ENCODE measurements around the gene CLCN2.
"Not testable (repeated sequence)": the region's sequence is repeated elsewhere in the genome, so short reads cannot be mapped to it uniquely, and the experiment has no call there.

The CLCN2 gene

DNA sequence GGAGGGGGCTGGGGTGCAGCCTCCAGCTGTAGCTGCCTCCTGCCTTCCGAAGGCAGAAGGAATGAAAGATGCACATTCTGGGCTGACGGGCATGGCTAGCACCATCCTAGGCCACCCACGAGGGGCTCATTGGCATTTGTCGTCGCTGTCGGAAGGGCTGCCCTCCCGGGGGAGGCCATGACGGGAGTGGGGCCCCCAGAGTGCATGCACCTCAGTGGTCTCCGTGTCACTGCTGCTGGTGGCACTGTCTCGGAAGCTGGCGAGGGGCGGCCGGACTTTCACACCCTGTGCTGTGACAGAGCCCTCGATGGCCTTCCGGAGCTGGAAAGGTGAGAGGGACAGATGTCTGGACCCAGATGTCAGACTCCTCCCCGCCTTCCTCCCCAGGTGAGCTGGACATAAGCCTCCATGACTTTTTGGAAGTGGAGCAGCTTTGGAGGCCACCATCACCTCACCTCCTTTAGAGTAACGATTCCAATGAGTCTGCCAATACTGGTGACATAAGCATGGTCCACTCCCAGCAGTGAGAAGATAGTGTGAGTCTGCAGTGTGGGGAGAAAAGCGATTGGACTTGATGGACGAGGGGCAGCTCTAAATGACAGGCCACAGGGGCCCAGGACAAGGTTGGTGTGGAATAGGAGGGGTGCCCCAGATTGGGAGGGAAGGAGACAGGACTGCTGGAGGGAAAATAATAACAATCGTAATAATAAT is 14.8 kb downstream of the CLCN2 start:
- no peak overlapping the region for H3K4me3 ChIP-seq (ENCODE audit: control insufficient read depth, low read depth, low read length)
- DNase-seq (ENCODE audit: low read depth), result no peak
- TF ChIP-seq, protein P1, sequence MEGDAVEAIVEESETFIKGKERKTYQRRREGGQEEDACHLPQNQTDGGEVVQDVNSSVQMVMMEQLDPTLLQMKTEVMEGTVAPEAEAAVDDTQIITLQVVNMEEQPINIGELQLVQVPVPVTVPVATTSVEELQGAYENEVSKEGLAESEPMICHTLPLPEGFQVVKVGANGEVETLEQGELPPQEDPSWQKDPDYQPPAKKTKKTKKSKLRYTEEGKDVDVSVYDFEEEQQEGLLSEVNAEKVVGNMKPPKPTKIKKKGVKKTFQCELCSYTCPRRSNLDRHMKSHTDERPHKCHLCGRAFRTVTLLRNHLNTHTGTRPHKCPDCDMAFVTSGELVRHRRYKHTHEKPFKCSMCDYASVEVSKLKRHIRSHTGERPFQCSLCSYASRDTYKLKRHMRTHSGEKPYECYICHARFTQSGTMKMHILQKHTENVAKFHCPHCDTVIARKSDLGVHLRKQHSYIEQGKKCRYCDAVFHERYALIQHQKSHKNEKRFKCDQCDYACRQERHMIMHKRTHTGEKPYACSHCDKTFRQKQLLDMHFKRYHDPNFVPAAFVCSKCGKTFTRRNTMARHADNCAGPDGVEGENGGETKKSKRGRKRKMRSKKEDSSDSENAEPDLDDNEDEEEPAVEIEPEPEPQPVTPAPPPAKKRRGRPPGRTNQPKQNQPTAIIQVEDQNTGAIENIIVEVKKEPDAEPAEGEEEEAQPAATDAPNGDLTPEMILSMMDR (IDR thresholded peaks at IDR 0.05; ENCODE audit: control insufficient read depth, insufficient read depth, low read depth, low read length, missing control alignments), result no peak

DNA sequence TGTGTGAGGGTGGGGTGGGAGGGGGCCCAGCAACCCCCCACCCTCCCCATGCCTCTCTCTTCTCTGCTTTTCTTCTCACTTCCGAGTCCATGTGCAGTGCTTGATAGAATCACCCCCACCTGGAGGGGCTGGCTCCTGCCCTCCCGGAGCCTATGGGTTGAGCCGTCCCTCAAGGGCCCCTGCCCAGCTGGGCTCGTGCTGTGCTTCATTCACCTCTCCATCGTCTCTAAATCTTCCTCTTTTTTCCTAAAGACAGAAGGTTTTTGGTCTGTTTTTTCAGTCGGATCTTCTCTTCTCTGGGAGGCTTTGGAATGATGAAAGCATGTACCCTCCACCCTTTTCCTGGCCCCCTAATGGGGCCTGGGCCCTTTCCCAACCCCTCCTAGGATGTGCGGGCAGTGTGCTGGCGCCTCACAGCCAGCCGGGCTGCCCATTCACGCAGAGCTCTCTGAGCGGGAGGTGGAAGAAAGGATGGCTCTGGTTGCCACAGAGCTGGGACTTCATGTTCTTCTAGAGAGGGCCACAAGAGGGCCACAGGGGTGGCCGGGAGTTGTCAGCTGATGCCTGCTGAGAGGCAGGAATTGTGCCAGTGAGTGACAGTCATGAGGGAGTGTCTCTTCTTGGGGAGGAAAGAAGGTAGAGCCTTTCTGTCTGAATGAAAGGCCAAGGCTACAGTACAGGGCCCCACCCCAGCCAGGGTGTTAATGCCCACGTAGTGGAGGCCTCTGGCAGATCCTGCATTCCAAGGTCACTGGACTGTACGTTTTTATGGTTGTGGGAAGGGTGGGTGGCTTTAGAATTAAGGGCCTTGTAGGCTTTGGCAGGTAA is 15.9 kb downstream of the CLCN2 start:
- H3K4me3 ChIP-seq (ENCODE audit: control insufficient read depth, low read depth, low read length), result no peak overlapping the region
- TF ChIP-seq, protein P1 (IDR thresholded peaks at IDR 0.05; ENCODE audit: control insufficient read depth, insufficient read depth, low read depth, low read length, missing control alignments), result peak; percentile 54
- no peak for DNase-seq (ENCODE audit: low read depth)

DNA sequence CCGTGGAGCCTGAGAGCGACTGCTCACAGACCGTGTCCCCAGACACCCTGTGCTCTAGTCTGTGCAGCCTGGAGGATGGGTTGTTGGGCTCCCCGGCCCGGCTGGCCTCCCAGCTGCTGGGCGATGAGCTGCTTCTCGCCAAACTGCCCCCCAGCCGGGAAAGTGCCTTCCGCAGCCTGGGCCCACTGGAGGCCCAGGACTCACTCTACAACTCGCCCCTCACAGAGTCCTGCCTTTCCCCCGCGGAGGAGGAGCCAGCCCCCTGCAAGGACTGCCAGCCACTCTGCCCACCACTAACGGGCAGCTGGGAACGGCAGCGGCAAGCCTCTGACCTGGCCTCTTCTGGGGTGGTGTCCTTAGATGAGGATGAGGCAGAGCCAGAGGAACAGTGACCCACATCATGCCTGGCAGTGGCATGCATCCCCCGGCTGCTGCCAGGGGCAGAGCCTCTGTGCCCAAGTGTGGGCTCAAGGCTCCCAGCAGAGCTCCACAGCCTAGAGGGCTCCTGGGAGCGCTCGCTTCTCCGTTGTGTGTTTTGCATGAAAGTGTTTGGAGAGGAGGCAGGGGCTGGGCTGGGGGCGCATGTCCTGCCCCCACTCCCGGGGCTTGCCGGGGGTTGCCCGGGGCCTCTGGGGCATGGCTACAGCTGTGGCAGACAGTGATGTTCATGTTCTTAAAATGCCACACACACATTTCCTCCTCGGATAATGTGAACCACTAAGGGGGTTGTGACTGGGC is 16.7 kb downstream of the CLCN2 start:
- no peak for DNase-seq (ENCODE audit: low read depth)
- H3K4me3 ChIP-seq (ENCODE audit: control insufficient read depth, low read depth, low read length), result no peak overlapping the region
- TF ChIP-seq, protein P1 (IDR thresholded peaks at IDR 0.05; ENCODE audit: control insufficient read depth, insufficient read depth, low read depth, low read length, missing control alignments), result no peak

DNA sequence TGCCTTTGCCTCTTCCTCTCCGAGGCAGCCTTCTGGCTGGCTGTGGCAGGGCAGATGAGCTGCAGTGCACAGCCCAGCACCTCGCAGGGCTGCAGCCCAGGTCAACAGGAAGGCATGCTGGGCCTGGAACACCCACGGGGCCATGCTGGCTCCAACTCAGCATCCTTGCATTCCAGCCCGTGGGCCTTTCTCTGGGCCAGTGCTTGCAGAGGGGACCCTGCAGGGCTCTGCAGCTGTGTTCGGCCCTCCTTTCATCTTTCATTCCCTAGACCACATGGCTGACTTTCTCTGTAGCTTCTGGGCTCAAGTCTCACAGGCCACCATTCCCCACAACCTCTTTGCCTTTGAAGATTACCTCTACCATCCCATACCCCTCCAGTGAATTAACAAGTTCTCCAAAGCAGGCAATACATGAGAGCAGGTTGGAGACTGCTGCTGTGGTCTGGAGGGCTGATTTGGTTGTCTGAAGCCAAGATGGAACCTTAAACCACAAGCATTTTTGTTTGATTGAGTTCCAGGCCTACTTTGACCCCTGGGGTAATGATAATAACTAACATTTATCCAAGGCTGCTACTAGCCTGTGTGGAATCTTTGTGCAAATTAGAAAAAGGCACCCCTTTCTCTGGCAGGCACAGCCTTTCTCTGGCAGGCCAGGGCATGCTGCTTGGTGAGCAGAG is 18.1 kb downstream of the CLCN2 start:
- H3K4me3 ChIP-seq (ENCODE audit: control insufficient read depth, low read depth, low read length), result no peak overlapping the region
- TF ChIP-seq, protein P1 (IDR thresholded peaks at IDR 0.05; ENCODE audit: control insufficient read depth, insufficient read depth, low read depth, low read length, missing control alignments), result no peak
- no peak for DNase-seq (ENCODE audit: low read depth)

DNA sequence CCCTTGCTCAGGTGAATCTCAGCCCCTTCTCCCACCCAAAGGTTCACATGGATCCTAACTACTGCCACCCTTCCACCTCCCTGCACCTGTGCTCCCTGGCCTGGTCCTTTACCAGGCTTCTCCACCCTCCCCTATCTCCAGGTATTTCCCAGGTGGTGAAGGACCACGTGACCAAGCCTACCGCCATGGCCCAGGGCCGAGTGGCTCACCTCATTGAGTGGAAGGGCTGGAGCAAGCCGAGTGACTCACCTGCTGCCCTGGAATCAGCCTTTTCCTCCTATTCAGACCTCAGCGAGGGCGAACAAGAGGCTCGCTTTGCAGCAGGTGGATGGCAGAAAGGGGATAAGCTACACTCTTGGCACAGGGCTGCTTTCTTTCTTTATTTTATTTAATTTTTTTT is 19.5 kb downstream of the CLCN2 start:
- no peak overlapping the region for H3K4me3 ChIP-seq (ENCODE audit: control insufficient read depth, low read depth, low read length)
- DNase-seq (ENCODE audit: low read depth), result no peak
- TF ChIP-seq, protein P1 (IDR thresholded peaks at IDR 0.05; ENCODE audit: control insufficient read depth, insufficient read depth, low read depth, low read length, missing control alignments), result no peak

DNA sequence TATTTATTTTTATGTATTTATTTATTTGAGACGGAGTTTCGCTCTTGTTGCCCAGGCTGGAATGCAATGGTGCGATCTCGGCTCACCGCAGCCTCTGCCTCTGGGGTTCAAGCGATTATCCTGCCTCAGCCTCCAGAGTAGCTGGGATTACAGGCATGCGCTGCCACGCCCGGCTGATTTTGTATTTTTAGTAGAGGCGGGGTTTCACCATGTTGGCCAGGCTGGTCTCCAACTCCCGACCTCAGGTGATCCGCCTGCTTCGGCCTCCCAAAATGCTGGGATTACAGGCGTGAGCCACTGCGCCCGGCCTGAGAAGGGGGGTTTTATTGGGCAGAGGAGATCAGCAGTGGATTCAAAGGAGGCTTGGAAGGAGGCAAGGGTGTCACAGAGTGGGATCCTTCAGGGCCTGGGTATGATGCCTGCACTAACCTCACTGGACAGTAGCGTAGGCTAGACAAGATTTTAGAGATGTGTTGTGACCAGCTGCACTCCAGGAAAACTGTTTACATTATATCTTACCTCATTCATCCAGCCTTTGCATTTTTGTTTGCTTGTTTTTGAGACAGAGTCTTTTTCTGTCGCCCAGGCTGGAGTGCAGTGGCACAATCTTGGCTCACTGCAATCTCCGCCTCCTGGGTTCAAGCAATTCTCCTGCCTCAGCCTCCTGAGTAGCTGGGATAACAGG is 21.8 kb downstream of the CLCN2 start:
- not testable (repeated sequence) for H3K4me3 ChIP-seq (ENCODE audit: control insufficient read depth, low read depth, low read length); DNase-seq (ENCODE audit: low read depth)
